Activated naive CD8-positive, alpha-beta T cell treated with anti-CD3 and anti-CD28 coated beads, Interleukin-2, amount 10 ng/mL, durations not matched to agents 7 days and 5 days (primary cell): ENCODE measurements around the gene LDLRAD4. TPM values are rescaled to one million over a fixed set of nuclear protein-coding genes. Genes with fewer than 3 reads are reported as not detected.

Source experiments
- ATAC-seq: fragments of 150-1000 bp; cut with Tn5 transposase; one replicate; pipeline ENCODE4 v1.10.0; 2021; ENCODE audit warnings: low read depth, moderate library complexity
- POLR2A ChIA-PET: fragments of 350-600 bp; sonication (Branson Sonifier 250); formaldehyde crosslinking; loops from one replicate; lab custom pipeline; 2021; ENCODE audit warnings: antibody characterized with exemption; lab: Charles Lee
- DNase-seq: peaks from one replicate; pipeline ENCODE4 v3.0.0; 2021
- H3K27ac Mint-ChIP-seq: one replicate; pipeline ENCODE4 v1.8.0; 2022; ENCODE audit warnings: mild to moderate bottlenecking, mixed read lengths
- H3K27me3 Mint-ChIP-seq: one replicate; pipeline ENCODE4 v1.8.0; 2022; ENCODE audit warnings: mild to moderate bottlenecking, moderate library complexity, mixed read lengths
- H3K36me3 Mint-ChIP-seq: one replicate; pipeline ENCODE4 v1.8.0; 2021; ENCODE audit warnings: mild to moderate bottlenecking, mixed read lengths
- H3K4me1 Mint-ChIP-seq: one replicate; pipeline ENCODE4 v1.8.0; 2021; ENCODE audit warnings: mixed read lengths
- H3K4me3 Mint-ChIP-seq: one replicate; pipeline ENCODE4 v1.8.0; 2022; ENCODE audit warnings: mild to moderate bottlenecking, moderate library complexity, mixed read lengths
- H3K9me3 Mint-ChIP-seq: one replicate; pipeline ENCODE4 v1.8.0; 2021; ENCODE audit warnings: mixed read lengths
- total RNA-seq, 2 experiments: library from RNA; stranded (reverse); gene quantifications; one replicate each; pipeline ENCODE4 v1.2.3, GENCODE V29; 2021

LDLRAD4 gene
- total RNA-seq, 2 experiments from 2014 or later = 40.3 to 44.3 TPM

- H3K27ac Mint-ChIP-seq = no peak overlapping the region
- H3K9me3 Mint-ChIP-seq = no peaks in the 10 kb centered on the region
- POLR2A ChIA-PET = interaction anchor here (0.5 kb wide), 1 partner anchor 163 kb away, joined by 3 read pairs; no protein-coding TSS in a partner anchor
- peaks cover 9% of the 10 kb centered on the region for H3K27me3 Mint-ChIP-seq
- peaks cover 4% of the 10 kb centered on the region for H3K36me3 Mint-ChIP-seq
- no peak overlapping the region for H3K4me3 Mint-ChIP-seq
- ATAC-seq (no peak), DNase-seq (no peak)
- H3K4me1 Mint-ChIP-seq = peaks cover 24% of the 10 kb centered on the region
Measured at GRCh38 chr18:13223311-13224143, 5.0 kb downstream of the LDLRAD4 start.

DNA sequence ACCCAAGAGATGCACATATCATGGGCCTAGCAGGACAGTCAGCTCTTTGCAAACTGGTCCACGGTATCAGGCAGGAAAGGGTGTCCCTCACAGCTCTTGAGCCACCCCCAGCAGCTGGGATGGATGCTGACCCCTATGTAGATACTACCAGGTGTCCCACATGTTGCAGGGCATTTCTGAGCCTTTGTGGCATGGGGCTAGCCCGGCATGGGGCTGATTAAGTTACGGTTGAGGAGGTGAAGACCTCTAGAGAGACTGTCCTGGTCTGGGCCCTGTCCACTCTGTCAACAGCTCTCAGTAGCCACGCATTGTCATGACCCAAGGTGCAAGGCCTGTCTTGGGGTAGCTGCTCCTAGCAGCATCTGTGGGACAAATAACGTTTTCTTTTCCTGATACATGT lies 6.7 kb downstream of the LDLRAD4 start:
- DNase-seq (no peak), ATAC-seq (no peak)
- H3K36me3 Mint-ChIP-seq = peaks cover 4% of the 10 kb centered on the region
- peaks cover 4% of the 10 kb centered on the region for H3K27me3 Mint-ChIP-seq
- H3K4me3 Mint-ChIP-seq = no peak overlapping the region
- no peak overlapping the region for H3K27ac Mint-ChIP-seq
- no peaks in the 10 kb centered on the region for H3K9me3 Mint-ChIP-seq
- POLR2A ChIA-PET = no interaction called here
- peaks cover 13% of the 10 kb centered on the region for H3K4me1 Mint-ChIP-seq

DNA sequence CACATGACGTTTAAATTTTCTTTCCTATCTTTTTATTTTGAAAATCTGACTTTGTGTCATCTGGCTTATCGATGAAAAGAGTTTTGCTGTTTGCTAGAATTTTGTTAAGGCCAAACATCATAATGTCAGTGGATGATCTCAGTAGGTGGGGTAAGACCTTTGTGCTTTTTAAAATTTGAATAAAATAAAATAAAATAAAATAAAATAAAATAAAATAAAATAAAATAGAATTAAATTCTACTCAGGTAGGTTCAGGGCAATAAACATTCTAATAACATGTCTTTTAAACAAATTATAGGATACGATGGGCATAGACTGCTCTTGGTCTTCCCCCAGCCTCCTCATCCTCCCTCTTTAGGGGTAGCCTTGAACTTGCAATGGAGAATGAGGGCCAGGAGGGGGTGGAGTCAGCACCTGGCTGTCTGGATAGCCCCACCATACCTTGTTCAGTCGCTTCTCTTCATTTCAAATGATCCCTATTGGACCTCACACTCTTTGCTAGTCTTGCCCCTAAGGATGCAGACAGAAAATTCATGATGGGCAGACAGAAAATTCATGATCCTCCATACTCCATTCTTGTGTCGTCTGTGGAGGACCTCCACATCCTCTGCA lies 8.1 kb downstream of the LDLRAD4 start:
- Mint-ChIP-seq H3K27ac (no peak overlapping the region), H3K27me3 (no peaks in the 10 kb centered on the region), H3K9me3 (no peaks in the 10 kb centered on the region)

GRCh38 chr18:13227910-13228309 lies 9.3 kb downstream of the LDLRAD4 start:
- no peaks in the 10 kb centered on the region for H3K9me3 Mint-ChIP-seq
- POLR2A ChIA-PET = no interaction called here
- no peaks in the 10 kb centered on the region for H3K36me3 Mint-ChIP-seq
- peaks cover 3% of the 10 kb centered on the region for H3K4me1 Mint-ChIP-seq
- no peak for DNase-seq
- no peaks in the 10 kb centered on the region for H3K27me3 Mint-ChIP-seq
- no peak overlapping the region for H3K27ac Mint-ChIP-seq
- H3K4me3 Mint-ChIP-seq = no peak overlapping the region
- no peak for ATAC-seq

More for the DNA sequence above, 8.1 kb downstream of the LDLRAD4 start:
- DNase-seq (no peak), ATAC-seq (no peak)
- H3K4me1 Mint-ChIP-seq = peaks cover 3% of the 10 kb centered on the region
- no peak overlapping the region for H3K4me3 Mint-ChIP-seq
- POLR2A ChIA-PET = no interaction called here
- no peaks in the 10 kb centered on the region for H3K36me3 Mint-ChIP-seq

DNA sequence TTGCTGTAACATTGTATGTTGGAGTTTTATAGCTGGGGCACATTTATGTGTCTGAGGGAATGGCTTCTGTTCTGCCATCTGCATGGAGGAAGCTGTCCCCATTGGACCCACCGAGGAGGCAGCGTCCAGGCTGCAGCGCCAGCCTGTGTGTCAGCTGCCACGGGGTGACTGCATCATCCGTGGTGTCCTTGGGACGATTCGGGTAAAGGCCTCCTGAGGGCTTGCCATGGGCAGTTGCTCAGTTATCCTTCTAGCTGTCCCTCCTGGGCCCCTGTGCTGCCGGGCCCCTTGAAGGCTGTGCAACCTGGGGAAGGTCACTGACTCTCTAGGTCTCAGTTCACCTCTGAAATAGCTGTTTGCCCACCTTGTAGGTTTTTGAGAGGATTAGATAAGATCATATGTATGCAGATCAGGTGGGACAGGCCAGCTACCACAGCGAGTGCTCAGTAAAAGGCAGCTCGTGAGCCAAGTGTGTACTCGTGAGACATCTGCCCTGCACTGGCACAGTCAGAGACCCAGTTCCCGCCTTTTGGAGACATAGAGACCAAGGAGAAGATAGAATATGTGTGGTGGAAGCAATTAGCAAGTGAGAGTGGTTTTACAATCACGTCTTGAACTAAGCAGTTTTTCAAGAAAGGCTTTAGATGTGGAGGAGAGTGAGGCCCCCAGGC lies 10.6 kb downstream of the LDLRAD4 start:
- no peaks in the 10 kb centered on the region for H3K9me3 Mint-ChIP-seq
- ATAC-seq (no peak), DNase-seq (no peak)
- H3K4me1 Mint-ChIP-seq = no peaks in the 10 kb centered on the region
- H3K36me3 Mint-ChIP-seq = no peaks in the 10 kb centered on the region
- POLR2A ChIA-PET = no interaction called here
- no peak overlapping the region for H3K27ac Mint-ChIP-seq
- H3K27me3 Mint-ChIP-seq = no peaks in the 10 kb centered on the region
- H3K4me3 Mint-ChIP-seq = no peak overlapping the region

- Mint-ChIP-seq H3K9me3 (no peaks in the 10 kb centered on the region), H3K27me3 (no peaks in the 10 kb centered on the region), H3K27ac (no peak overlapping the region), H3K36me3 (no peaks in the 10 kb centered on the region), H3K4me3 (no peak overlapping the region), H3K4me1 (no peaks in the 10 kb centered on the region)
- ATAC-seq (no peak), DNase-seq (no peak)
- POLR2A ChIA-PET = no interaction called here
Measured at GRCh38 chr18:13231151-13231550, 12.6 kb downstream of the LDLRAD4 start.

DNA sequence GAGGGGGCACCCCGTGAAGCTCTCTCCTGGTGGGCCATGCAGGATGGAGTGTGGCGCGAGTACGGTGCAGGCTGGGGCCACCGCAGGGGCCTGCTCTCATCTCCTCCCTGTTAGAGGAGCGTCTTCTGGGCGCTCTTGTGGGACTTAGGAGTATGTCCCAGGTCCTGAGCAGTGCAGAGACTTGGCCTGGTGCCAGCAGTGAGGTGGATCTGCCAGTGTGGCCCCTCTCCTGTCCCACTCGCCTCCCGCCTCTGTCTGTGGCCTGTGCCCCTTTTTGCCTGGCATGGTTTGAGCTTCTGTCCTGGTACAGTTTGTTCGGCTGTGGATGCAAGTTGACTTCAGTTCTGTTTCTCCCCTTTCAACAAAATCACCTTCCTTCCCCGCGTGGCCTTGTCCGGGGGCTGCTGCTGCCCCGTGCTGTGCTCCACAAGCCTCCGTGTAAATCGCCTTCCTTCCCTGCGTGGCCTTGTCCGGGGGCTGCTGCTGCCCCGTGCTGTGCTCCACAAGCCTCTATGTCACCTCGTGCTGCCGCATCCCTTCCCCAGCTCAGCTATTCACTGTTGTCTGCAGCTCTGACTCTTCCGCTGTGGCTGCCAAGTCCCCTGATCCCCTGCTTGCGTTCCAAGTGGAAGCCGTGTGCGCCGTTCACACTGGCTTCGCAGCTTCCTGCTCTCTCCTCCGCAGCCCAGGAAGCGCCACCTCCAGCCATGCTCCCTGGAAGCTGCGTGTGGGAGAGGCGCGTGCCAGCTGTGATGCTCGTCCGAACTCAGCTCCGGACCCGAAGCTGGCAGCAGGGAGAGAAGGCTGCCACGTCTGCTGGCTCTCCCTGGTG lies 13.7 kb downstream of the LDLRAD4 start:
- H3K9me3 Mint-ChIP-seq = no peaks in the 10 kb centered on the region
- no peaks in the 10 kb centered on the region for H3K27me3 Mint-ChIP-seq
- H3K27ac Mint-ChIP-seq = no peak overlapping the region
- H3K4me3 Mint-ChIP-seq = no peak overlapping the region
- DNase-seq (no peak), ATAC-seq (no peak)
- H3K36me3 Mint-ChIP-seq = no peaks in the 10 kb centered on the region
- POLR2A ChIA-PET = interaction anchor here (1.0 kb wide), 1 partner anchor 14 kb away, joined by 3 read pairs; the partner anchor contains the start of gene LDLRAD4
- no peaks in the 10 kb centered on the region for H3K4me1 Mint-ChIP-seq

DNA sequence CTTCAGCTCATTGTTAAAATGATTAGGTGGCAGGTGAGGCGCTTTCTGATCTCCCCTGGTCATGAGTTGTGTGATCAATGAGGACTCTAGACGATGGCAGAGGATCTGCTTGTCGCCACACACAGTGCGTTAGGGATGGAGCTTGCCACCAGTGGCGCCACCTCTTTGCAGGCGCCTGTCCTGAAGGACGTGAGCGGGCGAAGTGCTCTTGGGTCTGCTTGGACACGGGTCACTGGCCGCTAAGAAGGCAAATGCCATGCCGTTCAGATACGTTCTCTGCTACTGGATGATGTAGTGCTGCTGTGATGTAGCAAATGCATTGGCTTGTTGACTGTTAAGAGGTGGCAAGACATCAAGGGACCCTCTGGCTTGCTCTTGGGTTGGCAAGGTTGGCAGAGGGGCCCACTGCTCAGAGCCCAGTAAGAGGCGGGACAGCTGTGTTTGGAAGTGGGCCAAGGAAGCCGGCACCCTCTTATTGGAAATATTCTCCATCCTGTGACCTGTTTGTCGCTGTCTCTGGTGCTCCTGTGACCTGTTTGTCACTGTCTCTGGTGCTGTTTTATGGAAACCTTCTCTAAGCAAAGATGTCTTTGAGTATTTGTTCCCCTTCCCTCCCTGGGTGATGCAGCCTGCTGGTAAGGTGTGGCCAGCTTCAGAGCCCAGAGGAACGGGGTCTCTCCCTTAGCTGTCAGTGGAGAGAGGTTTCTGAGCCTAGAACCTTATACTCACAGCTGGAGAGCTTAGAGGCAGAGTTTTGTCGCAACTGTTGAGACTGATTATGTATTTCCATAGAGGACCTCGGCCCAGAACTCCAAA lies 14.6 kb downstream of the LDLRAD4 start:
- no peaks in the 10 kb centered on the region for H3K36me3 Mint-ChIP-seq
- no peaks in the 10 kb centered on the region for H3K4me1 Mint-ChIP-seq
- peak overlapping the region; percentile 14 for H3K27ac Mint-ChIP-seq
- DNase-seq (no peak), ATAC-seq (no peak)
- no peak overlapping the region for H3K4me3 Mint-ChIP-seq
- no peaks in the 10 kb centered on the region for H3K9me3 Mint-ChIP-seq
- POLR2A ChIA-PET = no interaction called here
- H3K27me3 Mint-ChIP-seq = no peaks in the 10 kb centered on the region

GRCh38 chr18:13233787-13234783 lies 15.5 kb downstream of the LDLRAD4 start:
- Mint-ChIP-seq H3K36me3 (no peaks in the 10 kb centered on the region), H3K27ac (peak overlapping the region; percentile 14), H3K4me3 (no peak overlapping the region), H3K27me3 (no peaks in the 10 kb centered on the region), H3K9me3 (no peaks in the 10 kb centered on the region), H3K4me1 (no peaks in the 10 kb centered on the region)
- ATAC-seq = no peak
- POLR2A ChIA-PET = no interaction called here
- DNase-seq = no peak

DNA sequence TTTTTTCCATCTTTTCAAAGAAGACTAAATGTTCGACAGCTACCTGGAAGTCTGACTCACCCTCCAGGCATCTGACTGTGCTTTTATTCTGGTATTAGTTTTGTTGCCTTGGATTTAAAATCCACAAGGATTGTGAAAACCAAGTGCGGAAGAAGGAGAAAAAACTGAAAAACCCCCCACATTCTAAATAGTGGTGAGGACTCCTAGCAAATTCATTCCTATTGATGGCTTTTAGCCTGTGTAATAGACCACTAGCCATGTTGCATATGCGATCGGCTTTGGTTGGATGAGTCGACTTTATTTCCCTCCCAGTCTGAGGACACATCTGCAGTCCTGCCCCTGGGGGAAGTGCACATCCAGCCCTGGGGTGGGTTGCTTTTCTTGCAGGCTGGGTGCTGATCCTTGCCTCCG lies 16.9 kb downstream of the LDLRAD4 start:
- POLR2A ChIA-PET = no interaction called here
- ATAC-seq (no peak), DNase-seq (peak; percentile 4)
- Mint-ChIP-seq H3K27me3 (no peaks in the 10 kb centered on the region), H3K9me3 (no peaks in the 10 kb centered on the region), H3K4me1 (no peaks in the 10 kb centered on the region), H3K36me3 (no peaks in the 10 kb centered on the region), H3K27ac (no peak overlapping the region), H3K4me3 (no peak overlapping the region)

DNA sequence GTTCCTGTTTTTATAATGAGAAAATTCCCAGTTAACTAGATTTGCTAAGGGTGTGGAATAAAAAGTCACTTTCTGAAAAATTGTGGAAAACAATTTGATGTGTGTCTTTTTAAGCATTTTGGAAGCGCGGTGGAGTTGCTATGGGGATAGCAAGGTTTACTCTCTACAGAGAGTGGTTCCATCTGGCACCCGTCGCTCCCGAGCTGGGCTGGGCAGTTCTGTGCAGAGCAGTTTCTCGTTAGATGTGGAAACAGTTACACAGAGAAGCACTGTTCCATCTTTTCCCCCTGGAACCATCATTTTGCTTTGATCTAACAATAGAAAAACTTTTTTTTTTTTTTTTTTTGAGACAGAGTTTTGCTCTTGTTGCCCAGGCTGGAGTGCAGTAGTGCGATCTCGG lies 17.4 kb downstream of the LDLRAD4 start:
- Mint-ChIP-seq H3K9me3 (no peaks in the 10 kb centered on the region), H3K4me3 (no peak overlapping the region), H3K27me3 (no peaks in the 10 kb centered on the region), H3K36me3 (no peaks in the 10 kb centered on the region), H3K4me1 (no peaks in the 10 kb centered on the region), H3K27ac (no peak overlapping the region)
- POLR2A ChIA-PET = no interaction called here
- DNase-seq (no peak), ATAC-seq (no peak)
